GM10248 (cell line): ENCODE measurements around the gene CPT1B.

ENCODE experiments used
- CTCF ChIA-PET: fragments of 300-600 bp; sonication (Branson Sonifier 250); formaldehyde crosslinking; extraction: SDS; loops from one replicate; lab custom pipeline; 2021; ENCODE audit warnings: antibody characterized with exemption; lab: Yijun Ruan, JAX
- POLR2A ChIA-PET: fragments of 350-650 bp; sonication (Branson Sonifier 250); formaldehyde crosslinking; extraction: SDS; loops from one replicate; lab custom pipeline; 2020; ENCODE audit warnings: antibody characterized with exemption; lab: Yijun Ruan, JAX
- DNase-seq: peaks from one replicate; pipeline ENCODE4 v3.0.0; 2012; ENCODE audit errors: extremely low spot score
- TF ChIP-seq, protein P1 (sequence below): IDR thresholded peaks from 2 replicates; pipeline ENCODE4 v1.5.1; 2012; ENCODE audit warnings: mild to moderate bottlenecking, low read depth; ENCODE audit errors: extremely low read depth, missing control alignments, control extremely low read depth

The CPT1B gene

DNA sequence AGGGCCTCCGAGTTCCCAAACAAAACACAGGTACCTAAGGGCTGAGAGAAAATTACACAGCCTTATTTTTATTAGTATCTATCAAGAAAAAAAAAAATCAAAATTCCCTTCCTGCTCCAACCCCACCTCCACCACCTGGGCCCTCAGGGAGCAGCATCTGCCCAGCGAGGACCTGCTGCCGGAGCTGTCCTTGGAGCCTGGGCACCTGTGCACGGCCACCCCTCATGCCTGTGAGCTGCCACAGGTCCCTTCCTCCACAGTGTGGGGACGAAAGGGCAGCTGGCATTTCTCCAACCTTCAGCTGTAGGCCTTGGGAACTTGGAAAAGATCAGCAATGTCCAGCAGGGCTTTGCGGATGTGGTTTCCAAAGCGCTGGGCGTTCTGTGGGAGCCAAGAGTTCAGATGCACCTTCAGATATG, 9.2 kb downstream of the CPT1B start:
- POLR2A ChIA-PET, result interaction anchor here (1.1 kb wide), 1 partner anchor 44 kb away, joined by 3 read pairs; the partner anchor contains the start of gene SCO2
- no peak for DNase-seq
- CTCF ChIA-PET, result interaction anchor here (1.2 to 1.7 kb wide), 2 partner anchors 12 to 52 kb away, joined by 5 read pairs; no protein-coding TSS in a partner anchor

DNA sequence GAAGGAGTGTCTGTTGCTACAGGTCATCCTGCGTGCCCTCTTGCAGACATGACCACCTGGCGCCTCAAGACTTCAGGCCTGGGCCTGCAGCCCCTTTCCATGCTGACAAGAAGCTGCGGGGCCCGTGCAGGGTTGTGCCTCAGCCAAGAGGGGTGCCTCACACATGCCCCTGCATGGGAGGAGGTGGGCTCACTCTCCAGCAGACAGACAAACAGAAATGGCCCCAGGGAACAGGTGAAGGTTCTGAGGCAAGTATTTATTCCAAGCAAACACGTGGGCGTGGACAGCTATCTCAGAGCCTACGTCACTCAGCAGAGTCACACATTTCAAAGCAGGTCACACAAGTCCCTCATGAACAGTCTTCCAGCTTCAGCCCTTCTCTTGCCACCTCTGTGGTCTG, 9.6 kb downstream of the CPT1B start:
- TF ChIP-seq, protein P1, sequence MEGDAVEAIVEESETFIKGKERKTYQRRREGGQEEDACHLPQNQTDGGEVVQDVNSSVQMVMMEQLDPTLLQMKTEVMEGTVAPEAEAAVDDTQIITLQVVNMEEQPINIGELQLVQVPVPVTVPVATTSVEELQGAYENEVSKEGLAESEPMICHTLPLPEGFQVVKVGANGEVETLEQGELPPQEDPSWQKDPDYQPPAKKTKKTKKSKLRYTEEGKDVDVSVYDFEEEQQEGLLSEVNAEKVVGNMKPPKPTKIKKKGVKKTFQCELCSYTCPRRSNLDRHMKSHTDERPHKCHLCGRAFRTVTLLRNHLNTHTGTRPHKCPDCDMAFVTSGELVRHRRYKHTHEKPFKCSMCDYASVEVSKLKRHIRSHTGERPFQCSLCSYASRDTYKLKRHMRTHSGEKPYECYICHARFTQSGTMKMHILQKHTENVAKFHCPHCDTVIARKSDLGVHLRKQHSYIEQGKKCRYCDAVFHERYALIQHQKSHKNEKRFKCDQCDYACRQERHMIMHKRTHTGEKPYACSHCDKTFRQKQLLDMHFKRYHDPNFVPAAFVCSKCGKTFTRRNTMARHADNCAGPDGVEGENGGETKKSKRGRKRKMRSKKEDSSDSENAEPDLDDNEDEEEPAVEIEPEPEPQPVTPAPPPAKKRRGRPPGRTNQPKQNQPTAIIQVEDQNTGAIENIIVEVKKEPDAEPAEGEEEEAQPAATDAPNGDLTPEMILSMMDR, result no peak
- no peak for DNase-seq
- CTCF ChIA-PET, result interaction anchor here (1.7 kb wide), 1 partner anchor 11 kb away, joined by 5 read pairs; no protein-coding TSS in a partner anchor
- POLR2A ChIA-PET, result interaction anchor here (1.1 kb wide), 1 partner anchor 43 kb away, joined by 3 read pairs; the partner anchor contains the start of gene SCO2

More for the DNA sequence above, 9.2 kb downstream of the CPT1B start:
- TF ChIP-seq, protein P1, result no peak

- DNase-seq, result no peak
- ChIA-PET CTCF (interaction anchor here (1.7 kb wide), 1 partner anchor 10 kb away, joined by 5 read pairs; no protein-coding TSS in a partner anchor), POLR2A (no interaction called here)
- TF ChIP-seq, protein P1, result no peak
Observed at GRCh38 chr22:50567721-50568252, 10.4 kb downstream of the CPT1B start.

DNA sequence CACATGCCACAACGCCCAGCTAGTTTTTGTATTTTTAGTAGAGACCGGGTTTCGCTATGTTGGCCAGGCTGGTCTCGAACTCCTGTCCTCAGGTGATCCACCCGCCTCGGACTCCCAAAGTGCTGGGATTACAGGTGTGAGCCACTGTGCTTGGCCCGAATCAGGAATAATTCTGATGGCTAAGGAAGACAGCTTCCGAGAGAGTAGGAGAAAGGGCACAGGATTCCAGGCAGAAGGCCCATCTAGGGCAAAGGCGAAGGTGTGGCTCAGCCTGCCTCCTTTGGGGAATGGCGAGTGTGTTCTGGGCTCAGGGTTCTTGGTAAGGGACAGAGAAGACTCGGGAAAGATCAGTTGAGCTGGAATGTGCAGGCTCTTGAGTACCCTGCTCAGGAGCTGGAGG, 13.9 kb downstream of the CPT1B start:
- DNase-seq, result no peak
- POLR2A ChIA-PET, result interaction anchor here (0.6 to 1.0 kb wide), 3 partner anchors 14 to 697 kb away, joined by 3 to 4 read pairs (median 4); no protein-coding TSS in a partner anchor
- CTCF ChIA-PET, result interaction anchor here (0.9 to 5.2 kb wide), 10 partner anchors 8 to 62 kb away, joined by 3 to 68 read pairs (median 10); partner anchors contain the start of genes CHKB, CPT1B, LMF2 and NCAPH2
- TF ChIP-seq, protein P1, result no peak

GRCh38 chr22:50563413-50564160, 14.6 kb downstream of the CPT1B start:
- TF ChIP-seq, protein P1, result no peak
- no peak for DNase-seq
- CTCF ChIA-PET, result interaction anchor here (0.8 to 5.2 kb wide), 26 partner anchors 9 to 324 kb away, joined by 3 to 68 read pairs (median 4); partner anchors contain the start of genes ARSA, CHKB, CPT1B and KLHDC7B
- POLR2A ChIA-PET, result interaction anchor here (0.6 to 1.3 kb wide), 6 partner anchors 13 to 696 kb away, joined by 3 to 6 read pairs (median 4); partner anchors contain the start of genes CPT1B, LMF2 and NCAPH2
